Measurements from ENCODE around the gene TRIM36. TPM values are rescaled to one million over a fixed set of nuclear protein-coding genes. Genes with fewer than 3 reads are reported as not detected.
A peak's percentile ranks its signal among the peaks of the same experiment; 100 is the strongest.

Gene TRIM36
- total and polyA plus RNA-seq, 11 donors: 0.08 to 2.6 (median 0.51) TPM; not detected in 1

- TF ChIP-seq CTCF (IDR thresholded peaks at IDR 0.05) (no peak), POLR2A (IDR thresholded peaks at IDR 0.05) (no peak)
- no peak for ATAC-seq
- intact Hi-C loops (cut with DNase I): no loop called here
- Histone ChIP-seq H3K4me3 (no peak overlapping the region), H3K27ac (no peak overlapping the region), H3K36me3 (no peaks in the 10 kb centered on the region), H3K27me3 (peaks cover 27 to 80% (median 68%) of the 10 kb centered on the region in 9 donors), H3K9me3 (no peaks in the 10 kb centered on the region), H3K4me1 (peaks cover 0 to 19% (median 14%) of the 10 kb centered on the region in 12 donors)
- no peak for DNase-seq
Measured at GRCh38 chr5:115181757-115182156, 12.0 kb upstream of the TRIM36 start.

- peak in 3 of 5 donors; percentile 8 to 64 (median 32) for DNase-seq
- no peak for TF ChIP-seq POLR2A (IDR thresholded peaks at IDR 0.05)
- no peak for TF ChIP-seq CTCF (IDR thresholded peaks at IDR 0.05)
- ATAC-seq: peak in 1 of 4 donors; percentile 75
- Histone ChIP-seq H3K27me3 (peaks cover 27 to 88% (median 68%) of the 10 kb centered on the region in 9 donors), H3K4me1 (peaks cover 0 to 19% (median 14%) of the 10 kb centered on the region in 12 donors), H3K9me3 (no peaks in the 10 kb centered on the region), H3K27ac (no peak overlapping the region), H3K36me3 (no peaks in the 10 kb centered on the region), H3K4me3 (peak overlapping the region; percentile 31 to 66 (median 50))
- 1 to 3% (median 1%) methylated on average over 34 to 54 of the region's 54 CpGs for WGBS, 4 donors
- intact Hi-C loops (cut with DNase I): no loop called here
Measured at GRCh38 chr5:115180165-115180709, 10.5 kb upstream of the TRIM36 start.

- DNase-seq (peak in 1 of 5 donors; percentile 48), ATAC-seq (peak in 3 of 4 donors; percentile 28 to 63 (median 51))
- Histone ChIP-seq H3K4me3 (peak overlapping the region; percentile 31 to 66 (median 50)), H3K27ac (no peak overlapping the region), H3K4me1 (peaks cover 0 to 19% (median 14%) of the 10 kb centered on the region in 12 donors), H3K27me3 (peaks cover 27 to 85% (median 65%) of the 10 kb centered on the region in 9 donors), H3K9me3 (no peaks in the 10 kb centered on the region), H3K36me3 (no peaks in the 10 kb centered on the region)
- intact Hi-C loops (cut with DNase I): no loop called here
- 2 to 7% (median 3%) methylated on average over 41 to 56 of the region's 56 CpGs for WGBS, 4 donors
- TF ChIP-seq CTCF (IDR thresholded peaks at IDR 0.05): no peak
Measured at GRCh38 chr5:115179394-115180164, 9.9 kb upstream of the TRIM36 start.

GRCh38 chr5:115179030-115179393, 9.3 kb upstream of the TRIM36 start:
- DNase-seq (no peak), ATAC-seq (peak in 3 of 4 donors; percentile 16 to 36 (median 22))
- TF ChIP-seq CTCF (IDR thresholded peaks at IDR 0.05) (no peak), POLR2A (IDR thresholded peaks at IDR 0.05) (no peak)
- Histone ChIP-seq H3K9me3 (no peaks in the 10 kb centered on the region), H3K4me1 (peaks cover 0 to 19% (median 14%) of the 10 kb centered on the region in 12 donors), H3K27me3 (peaks cover 27 to 85% (median 59%) of the 10 kb centered on the region in 9 donors), H3K36me3 (no peaks in the 10 kb centered on the region), H3K27ac (no peak overlapping the region), H3K4me3 (peak overlapping the region in 4 of 12 donors; percentile 48 to 66 (median 52))
- 24 to 43% (median 37%) methylated on average over 23 to 30 of the region's 30 CpGs for WGBS, 4 donors
- intact Hi-C loops (cut with DNase I): no loop called here

All from heart left ventricle (tissue), 16 donors.